Ovary (tissue), 3 donors: ENCODE results near the gene FTL.

Experiments
- CTCF ChIP-seq, 3 donors: fragments of 450-650 bp in 2 of 3; fragments of 200-600 bp in 1 of 3; IDR thresholded peaks; one replicate each; pipeline versions ENCODE4 v1.5.1 to v1.8.0; 2016 to 2022; ENCODE audit warnings: antibody characterized with exemption in 3 of 3, mild to moderate bottlenecking in 1 of 3
- EP300 ChIP-seq: sonication (generic); formaldehyde crosslinking; IDR thresholded peaks from one replicate; pipeline ENCODE4 v1.6.1; 2017; ENCODE audit warnings: antibody characterized with exemption
- POLR2A ChIP-seq: fragments of 450-650 bp; IDR thresholded peaks from one replicate; pipeline ENCODE4 v1.6.1; 2017; ENCODE audit warnings: antibody characterized with exemption, mild to moderate bottlenecking, moderate library complexity
- donor health status: DM: no; HTN: no; CAD: no.

GRCh38 chr19:48933382-48933932, 31.7 kb upstream of the FTL start, which contains the start of gene DHDH:
- no peak for TF ChIP-seq CTCF (IDR thresholded peaks at IDR 0.05)
- no peak for TF ChIP-seq EP300
- no peak for TF ChIP-seq POLR2A
